ENCODE data around the gene OCLN.
"Not testable (repeated sequence)": the region's sequence is repeated elsewhere in the genome, so short reads cannot be mapped to it uniquely, and the experiment has no call there.

OCLN gene

DNA sequence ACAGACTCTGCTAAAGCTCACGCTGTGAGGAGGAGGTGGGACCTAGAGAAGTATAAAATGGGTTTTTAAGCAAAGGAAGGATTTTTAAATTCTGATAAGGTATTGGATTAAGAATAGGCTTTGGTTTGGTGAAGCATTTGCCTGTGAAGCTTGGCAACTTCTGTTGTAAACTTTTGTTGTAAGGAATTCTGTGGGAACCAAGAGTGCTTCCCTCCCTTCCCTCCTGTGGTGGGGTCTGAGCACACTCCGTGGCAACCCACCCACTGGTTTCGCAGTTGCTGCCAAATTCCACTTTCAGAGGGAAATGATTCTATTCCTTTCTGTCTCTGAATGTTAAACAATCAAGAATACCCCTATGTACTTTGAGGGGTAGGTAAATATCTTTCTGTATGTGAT, 38.8 kb downstream of the OCLN start:
- H3K4me3 ChIP-seq (ENCODE audit: low read length), result no peak overlapping the region
- no peak for TF ChIP-seq ZNF274 (IDR thresholded peaks at IDR 0.05; ENCODE audit: low read depth, low read length)

- not testable (repeated sequence) for H3K4me3 ChIP-seq (ENCODE audit: low read length)
Observed at GRCh38 chr5:69537911-69538310, 45.3 kb downstream of the OCLN start.

- H3K4me3 ChIP-seq (ENCODE audit: low read length), result not testable (repeated sequence)
Observed at GRCh38 chr5:69538735-69539134, 46.1 kb downstream of the OCLN start.

DNA sequence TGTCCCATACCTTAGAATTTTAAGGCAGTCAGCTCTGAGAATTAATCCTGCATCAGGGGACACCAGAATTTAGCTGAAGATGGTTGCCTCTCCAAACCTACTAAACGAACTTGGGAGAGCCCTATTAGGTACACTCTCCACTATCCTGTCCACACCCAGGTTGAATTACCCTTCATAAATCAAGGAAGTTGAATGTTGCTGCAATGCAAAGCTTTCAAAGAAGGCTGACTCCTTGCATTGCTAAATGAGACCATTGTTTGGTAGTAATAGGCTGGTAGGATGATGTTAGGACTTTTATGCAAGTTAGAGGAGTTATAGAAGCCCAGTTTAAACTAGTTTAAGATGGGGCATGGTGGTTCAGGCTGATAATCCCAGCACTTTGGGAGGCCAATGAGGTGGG, 48.8 kb downstream of the OCLN start:
- H3K4me3 ChIP-seq (ENCODE audit: low read length), result not testable (repeated sequence)

GRCh38 chr5:69542838-69543618, 50.4 kb downstream of the OCLN start:
- H3K4me3 ChIP-seq (ENCODE audit: low read length), result not testable (repeated sequence)

GRCh38 chr5:69544602-69545001, 52.0 kb downstream of the OCLN start:
- H3K4me3 ChIP-seq (ENCODE audit: low read length), result not testable (repeated sequence)

DNA sequence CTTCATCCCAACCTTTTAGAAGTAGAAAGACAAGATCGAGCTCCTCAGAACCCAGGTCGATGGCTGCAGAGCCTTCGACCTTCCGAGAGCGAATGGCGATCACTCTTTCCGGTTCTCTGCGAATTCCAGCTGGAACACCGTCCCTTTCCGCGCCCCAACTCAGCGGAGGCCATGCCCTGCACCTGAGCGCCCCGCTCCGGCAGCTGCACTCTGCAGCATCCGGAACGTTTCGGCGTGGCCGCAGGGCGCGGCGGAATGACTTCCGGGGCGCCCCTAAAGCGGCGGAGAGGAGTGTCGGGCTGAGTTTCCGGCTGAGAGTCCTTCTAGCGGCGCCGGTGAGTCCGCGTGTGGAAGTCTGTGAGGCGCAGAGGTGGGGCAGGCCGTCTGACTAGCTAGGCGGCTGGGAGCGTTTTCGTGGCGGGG, 67.3 kb downstream of the OCLN start, which contains the start of gene GTF2H2C:
Gene GTF2H2C, plus strand, starts transcription at position 284 of the 423 bp plus-strand sequence. CDS start 4,942 bp downstream, outside the sequence.
- peak within 1 kb of the TSS; percentile 77 for H3K4me3 ChIP-seq (ENCODE audit: low read length)

GRCh38 chr5:69560587-69561431, 68.2 kb downstream of the OCLN start:
- peak overlapping the region; percentile 61 for H3K4me3 ChIP-seq (ENCODE audit: low read length)

DNA sequence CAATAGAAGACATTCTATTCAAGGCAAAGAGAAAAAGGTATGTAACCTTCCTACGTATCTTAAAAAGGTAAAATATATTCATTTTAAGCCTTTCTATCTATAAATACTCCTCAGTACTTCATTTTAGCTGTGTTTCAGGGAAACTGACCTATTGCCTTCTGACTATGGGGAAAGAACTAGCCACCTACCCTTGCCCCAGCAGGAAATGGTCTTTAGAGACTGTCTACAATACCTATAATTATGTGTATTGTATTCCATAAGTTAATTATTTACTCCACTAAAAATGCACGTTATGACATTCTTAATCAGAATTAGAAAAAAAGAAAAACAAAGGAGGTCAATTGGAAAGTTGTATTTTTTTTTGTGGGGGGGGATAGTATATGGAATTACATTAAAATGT, 73.6 kb downstream of the OCLN start:
- H3K4me3 ChIP-seq (ENCODE audit: low read length), result not testable (repeated sequence)

GRCh38 chr5:69568072-69568471, 75.5 kb downstream of the OCLN start:
- not testable (repeated sequence) for H3K4me3 ChIP-seq (ENCODE audit: low read length)

DNA sequence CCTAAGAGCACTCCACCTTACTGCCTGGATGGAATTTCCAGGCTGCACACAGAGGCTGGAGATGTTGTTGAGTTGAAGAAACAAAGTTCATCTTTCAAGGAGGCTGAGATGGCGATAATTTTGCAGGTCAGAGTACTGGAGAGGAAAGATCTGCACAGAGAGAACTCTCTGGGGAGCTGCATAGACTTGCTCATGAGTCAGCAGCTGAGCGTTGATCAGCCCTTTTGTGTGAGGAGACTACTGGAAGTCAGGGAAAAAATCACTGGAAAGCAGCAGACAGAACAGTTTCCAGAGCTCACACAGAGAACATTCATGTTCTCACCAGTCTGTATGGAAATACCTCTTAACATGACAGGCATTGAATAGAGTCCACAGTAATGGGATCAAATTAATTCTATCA, 90.8 kb downstream of the OCLN start:
- H3K4me3 ChIP-seq (ENCODE audit: low read length), result not testable (repeated sequence)

GRCh38 chr5:69596114-69596840, 103.7 kb downstream of the OCLN start:
- H3K4me3 ChIP-seq (ENCODE audit: low read length), result not testable (repeated sequence)

- not testable (repeated sequence) for H3K4me3 ChIP-seq (ENCODE audit: low read length)
Observed at GRCh38 chr5:69601947-69602346, 109.4 kb downstream of the OCLN start.

DNA sequence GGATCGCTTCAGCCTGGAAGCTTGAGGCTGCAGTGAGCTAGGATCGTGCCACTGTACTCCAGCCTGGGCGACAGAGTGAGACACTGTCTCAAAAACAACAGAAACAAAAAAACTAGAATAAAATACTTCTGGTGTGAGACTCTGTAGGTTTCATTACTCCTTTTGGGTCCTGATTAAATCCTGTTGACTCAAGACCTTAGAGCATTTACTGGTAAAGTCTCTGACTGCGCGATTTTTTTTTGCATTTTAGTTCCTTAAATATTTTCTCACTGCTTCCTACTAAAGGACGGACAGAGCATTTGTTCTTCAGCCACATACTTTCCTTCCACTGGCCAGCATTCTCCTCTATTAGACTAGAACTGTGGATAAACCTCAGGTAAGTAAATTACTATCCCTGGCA, 114.2 kb downstream of the OCLN start:
- not testable (repeated sequence) for H3K4me3 ChIP-seq (ENCODE audit: low read length)
